GM18508 (cell line): ENCODE results near the gene CLEC6A.
"Not testable (repeated sequence)": the region's sequence is repeated elsewhere in the genome, so short reads cannot be mapped to it uniquely, and the experiment has no call there.

Experiments used
- ATAC-seq: cut with Tn5 transposase; IDR thresholded peaks from one replicate; pipeline ENCODE4 v1.9.1; 2021; ENCODE audit warnings: moderate number of reproducible peaks; ENCODE audit not compliant: insufficient read depth, unreplicated experiment

Gene CLEC6A

DNA sequence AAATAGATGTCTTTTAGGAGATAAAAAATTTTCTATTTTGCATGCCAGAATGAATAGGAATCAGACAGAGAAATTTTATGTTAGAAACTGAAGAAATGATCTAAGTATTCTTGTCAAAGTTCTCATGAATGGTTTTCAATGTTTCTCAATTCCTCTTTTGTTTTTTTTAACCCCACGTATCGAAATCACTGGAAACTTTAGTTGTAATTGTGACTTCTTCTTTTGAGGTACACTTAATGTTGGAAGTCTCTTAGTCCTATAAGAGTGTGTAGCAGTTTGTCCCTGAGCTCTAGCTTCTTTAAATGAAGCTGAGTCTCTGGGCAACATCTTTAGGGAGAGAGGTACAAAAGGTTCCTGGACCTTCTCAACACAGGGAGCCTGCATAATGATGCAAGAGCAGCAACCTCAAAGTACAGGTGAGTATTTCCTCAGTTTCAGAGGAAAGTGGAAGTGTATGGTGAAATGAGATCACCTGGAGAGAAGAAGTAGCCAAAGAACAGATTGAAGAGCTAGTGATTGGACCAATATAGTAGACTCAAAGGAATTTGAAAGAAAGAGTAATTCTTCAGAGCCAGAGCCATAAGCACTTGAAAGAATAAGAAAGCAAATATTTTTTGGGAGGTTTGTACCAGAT is at the start of gene CLEC6A:
Gene CLEC6A (plus strand): TSS at position 236 of the 634 bp plus-strand sequence. CDS start 150 bp downstream, at position 386.
- ATAC-seq, result no peak

DNA sequence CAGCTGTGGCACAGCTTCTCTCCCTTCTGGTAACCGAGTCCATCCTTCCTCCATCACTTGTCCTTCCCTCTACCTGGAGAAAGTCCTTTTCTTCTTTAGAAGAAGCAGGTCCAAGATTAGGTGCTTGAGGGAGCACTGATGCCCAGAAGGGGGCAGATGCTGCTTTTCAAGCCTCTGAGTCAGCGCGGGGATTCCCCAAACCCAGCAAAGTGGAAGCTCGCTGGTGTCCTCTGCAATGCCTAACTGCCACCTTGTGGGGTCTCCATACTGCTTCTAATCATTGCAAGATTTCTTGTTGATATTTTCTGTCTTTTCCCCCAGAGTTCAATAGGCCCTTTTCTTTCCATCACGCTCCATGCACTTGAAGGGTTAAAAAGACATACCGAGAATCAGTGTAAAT is 36.2 kb upstream of the CLEC6A start:
- ATAC-seq, result not testable (repeated sequence)

DNA sequence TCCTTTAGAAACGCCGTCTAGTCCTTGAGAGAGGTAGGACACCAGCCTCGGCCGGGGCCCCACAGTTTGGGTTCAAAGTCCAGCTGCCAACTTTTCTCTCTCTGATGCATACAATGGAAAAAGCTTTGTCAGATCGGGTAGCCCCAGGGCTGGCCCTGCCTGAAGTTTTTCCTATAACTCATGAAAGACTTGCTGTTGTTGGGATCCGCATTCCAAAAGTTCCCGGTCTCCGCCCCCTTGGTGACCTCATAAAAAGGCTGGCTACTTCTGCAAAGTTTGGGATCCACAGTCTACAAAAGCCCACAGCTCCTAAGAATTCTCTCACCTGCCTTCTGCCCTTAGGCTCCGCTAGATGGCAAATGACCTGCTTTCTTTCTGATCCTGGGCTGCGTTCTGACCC is 35.3 kb upstream of the CLEC6A start:
- no peak for ATAC-seq

- not testable (repeated sequence) for ATAC-seq
Measured at GRCh38 chr12:8444536-8445278, 11.1 kb upstream of the CLEC6A start.

GRCh38 chr12:8445731-8446130 is 10.0 kb upstream of the CLEC6A start:
- no peak for ATAC-seq

DNA sequence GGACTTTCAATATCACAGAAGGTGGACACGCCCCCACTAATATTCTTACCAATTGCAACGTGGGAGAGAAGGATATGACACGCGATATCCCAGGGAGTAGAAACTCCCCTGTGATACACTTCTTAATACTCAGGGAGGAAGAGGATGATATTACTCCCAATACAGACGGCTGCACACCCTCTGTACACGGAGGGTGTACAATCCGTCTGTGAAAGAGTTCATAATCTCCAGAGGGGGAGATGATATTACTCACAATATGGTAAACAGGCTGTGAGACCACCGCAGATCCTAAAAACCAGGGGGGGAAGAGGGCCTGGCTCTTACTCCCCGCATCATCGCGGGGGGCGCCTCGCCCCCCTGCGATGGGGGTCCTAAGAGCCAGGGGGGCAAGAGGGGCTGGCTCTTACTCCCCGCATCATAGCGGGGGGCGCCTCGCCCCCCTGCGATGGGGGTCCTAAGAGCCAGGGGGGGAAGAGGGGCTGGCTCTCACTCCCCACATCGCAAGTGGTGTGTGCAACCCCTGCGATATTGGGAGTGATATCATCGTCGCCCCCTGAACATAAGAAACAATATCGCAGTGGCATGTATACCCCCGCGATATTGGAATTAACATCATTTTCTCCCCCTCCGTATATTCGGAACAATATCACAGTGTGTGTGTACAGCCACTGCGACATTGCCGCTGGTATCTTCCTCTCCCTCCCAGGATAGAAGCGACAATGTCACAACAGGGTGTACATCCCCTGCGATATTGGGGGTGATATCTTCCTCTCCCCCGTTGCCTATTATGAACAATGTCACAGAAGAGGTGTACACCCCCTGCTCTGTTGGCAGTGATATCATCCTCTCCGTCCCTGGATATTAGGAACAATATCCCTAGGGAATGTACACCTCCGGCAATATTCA is 8.9 kb upstream of the CLEC6A start:
- no peak for ATAC-seq

DNA sequence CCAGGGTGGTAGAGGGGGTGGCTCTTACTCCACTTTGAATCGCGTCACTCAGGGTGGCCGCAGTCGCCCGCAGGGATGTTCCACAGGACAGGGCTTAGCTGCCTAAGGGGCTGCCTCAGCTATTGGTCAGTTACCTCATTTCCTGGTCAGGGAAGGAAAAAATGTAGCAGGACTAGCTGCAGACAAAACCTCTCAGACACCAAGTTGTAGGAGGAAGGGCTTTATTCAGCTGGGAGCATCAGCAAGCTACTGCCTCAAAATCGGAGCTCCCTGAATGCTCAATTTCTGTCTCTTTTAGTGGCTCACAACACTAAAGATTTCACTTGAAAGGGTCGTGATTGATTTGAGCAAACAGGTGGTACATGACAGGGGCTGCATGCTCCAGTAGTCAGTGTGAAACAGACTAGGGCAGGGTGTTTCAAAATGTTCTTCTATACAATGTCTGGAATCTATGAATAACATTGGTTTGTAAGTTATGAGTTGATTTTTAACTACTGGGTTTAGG is 6.4 kb upstream of the CLEC6A start:
- no peak for ATAC-seq

DNA sequence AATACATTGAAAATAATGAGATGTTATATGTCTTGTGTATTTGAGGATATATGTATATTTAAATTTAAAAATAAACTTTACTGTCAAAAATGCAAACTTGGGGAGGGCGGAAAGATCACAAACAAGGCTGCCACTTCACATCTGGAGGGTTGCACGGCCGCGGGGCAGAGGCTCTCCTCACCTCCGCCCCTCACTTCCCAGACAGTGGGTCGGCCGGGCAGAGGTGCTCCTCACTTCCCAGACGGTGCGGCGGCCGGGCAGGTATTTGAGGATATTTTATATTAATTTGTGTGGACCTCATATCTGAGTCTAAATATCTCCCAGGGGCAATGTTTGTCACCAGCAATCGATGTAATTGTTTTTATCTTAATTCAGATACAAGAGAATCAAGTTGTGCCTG is 3.7 kb upstream of the CLEC6A start:
- no peak for ATAC-seq

- ATAC-seq, result no peak
Measured at GRCh38 chr12:8453021-8453513, 2.7 kb upstream of the CLEC6A start.

GRCh38 chr12:8453796-8454195 is 2.0 kb upstream of the CLEC6A start:
- ATAC-seq, result no peak

- no peak for ATAC-seq
Measured at GRCh38 chr12:8455271-8455670, 491 bp upstream of the CLEC6A start.

- ATAC-seq, result no peak
Measured at GRCh38 chr12:8461426-8461825, 5.7 kb downstream of the CLEC6A start.

DNA sequence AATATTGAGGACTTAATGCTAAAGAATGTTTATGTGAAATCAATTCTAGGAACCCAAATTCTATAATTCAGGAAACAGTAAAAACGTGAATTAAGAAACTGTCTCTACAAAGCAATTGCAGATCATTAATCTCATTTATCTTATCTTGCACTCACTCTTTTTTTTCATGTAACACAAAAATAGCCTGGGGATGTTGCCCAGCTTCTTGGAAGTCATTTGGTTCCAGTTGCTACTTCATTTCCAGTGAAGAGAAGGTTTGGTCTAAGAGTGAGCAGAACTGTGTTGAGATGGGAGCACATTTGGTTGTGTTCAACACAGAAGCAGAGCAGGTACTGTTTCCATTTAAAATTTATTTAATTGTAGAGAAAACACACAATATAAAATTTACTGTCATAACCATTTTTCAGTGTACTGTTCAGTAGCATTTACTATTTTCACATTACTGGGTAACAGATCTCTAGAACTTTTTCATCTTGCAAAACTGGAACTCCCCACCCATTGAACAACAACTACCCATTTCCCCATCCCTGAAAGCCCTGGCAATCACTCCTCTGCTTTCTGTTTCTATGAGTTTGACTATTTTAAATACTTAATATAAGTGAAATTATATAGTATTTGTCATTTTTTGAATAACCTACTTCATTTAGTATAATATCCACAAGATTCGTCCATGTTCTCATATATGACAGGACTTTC is 9.7 kb downstream of the CLEC6A start:
- no peak for ATAC-seq

DNA sequence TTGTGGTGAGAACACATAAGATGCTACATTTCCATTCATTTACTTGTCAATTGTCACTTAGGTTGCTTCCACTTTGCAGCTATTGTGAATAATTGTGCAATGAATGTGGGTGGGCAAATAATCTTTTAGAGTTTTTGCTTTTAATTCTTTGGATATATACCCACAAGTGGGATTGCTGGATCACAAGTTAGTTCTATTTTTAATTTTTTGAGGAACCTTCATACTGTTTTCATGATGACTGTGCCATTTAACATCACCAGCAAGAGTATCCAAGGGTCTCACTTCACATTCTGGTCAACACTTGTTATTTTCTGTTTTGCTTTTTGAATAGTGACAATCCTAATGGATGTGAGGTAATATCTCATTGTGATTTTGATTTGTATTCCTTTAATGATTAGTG is 10.5 kb downstream of the CLEC6A start:
- no peak for ATAC-seq

- ATAC-seq, result no peak
Measured at GRCh38 chr12:8471090-8471489, 15.3 kb downstream of the CLEC6A start.

DNA sequence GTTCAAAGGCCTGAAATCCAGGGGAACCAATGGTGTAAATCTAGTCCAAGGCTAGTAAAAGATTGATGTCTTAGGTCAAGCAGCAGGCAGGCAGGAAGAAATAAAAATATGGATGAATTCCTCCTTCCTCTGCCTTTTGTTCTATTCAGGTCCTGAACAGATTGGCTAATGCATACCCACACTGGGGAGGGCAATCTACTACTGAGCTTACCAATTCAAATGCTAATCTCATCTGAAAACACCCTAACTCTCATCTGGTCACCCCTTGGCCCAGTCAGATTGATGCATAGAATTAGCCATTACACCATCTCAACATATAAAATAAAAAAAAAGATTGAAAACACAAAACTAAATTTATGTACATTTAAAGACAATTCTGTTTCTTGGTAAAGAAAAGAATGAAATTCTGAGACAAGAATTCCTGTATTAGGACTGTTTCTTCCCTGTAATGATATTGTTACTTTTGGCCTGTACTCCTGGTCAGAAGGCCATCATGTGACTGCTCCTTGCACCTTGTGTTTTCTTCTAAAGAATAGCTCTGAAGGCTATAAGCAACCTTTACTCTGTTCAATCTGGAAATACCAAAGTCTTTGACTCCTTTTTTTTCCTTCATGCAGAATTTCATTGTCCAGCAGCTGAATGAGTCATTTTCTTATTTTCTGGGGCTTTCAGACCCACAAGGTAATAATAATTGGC is 19.9 kb downstream of the CLEC6A start:
- no peak for ATAC-seq

- no peak for ATAC-seq
Measured at GRCh38 chr12:8482571-8483061, 26.9 kb downstream of the CLEC6A start.

DNA sequence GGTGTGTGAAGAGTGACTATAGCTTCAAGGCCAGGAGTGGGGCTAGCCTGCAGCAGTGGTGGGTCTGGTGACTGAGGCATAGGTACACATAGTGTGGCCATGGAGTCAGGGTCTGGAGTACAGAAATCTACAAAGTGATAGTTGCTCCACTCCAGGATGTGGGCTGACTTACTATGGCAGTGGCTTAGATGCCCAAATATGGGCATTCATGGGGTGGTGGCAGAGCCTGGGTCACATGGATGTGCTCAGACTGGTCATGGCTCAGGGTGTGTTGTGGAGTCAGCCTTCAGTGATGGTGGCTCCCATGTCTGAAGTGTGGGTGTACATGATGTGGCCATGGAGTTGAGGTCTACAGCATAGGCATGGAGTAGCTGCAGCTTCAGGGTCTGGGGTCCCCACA is 27.3 kb downstream of the CLEC6A start:
- ATAC-seq, result no peak
